Stimulated activated CD8-positive, alpha-beta memory T cell treated with anti-CD3 and anti-CD28 coated beads, Interleukin-15, amount 100 ng/mL, for 24 hours (primary cell): ENCODE results near the gene CCDC78.

ENCODE experiments used
- DNase-seq: peaks from one replicate; pipeline ENCODE4 v3.0.0-alpha.2; 2020; ENCODE audit warnings: low read depth

CCDC78 gene

GRCh38 chr16:726438-727290, at the start of gene CCDC78, which contains the start of gene HAGHL:
Gene CCDC78, minus strand, starts transcription at chr16:726443. Its CDS starts 76 bp downstream, at chr16:726367.
Gene HAGHL, plus strand, starts transcription at chr16:727106. Its CDS starts 404 bp downstream, at chr16:727510.
- DNase-seq, result peak; percentile 46

GRCh38 chr16:775236-775796, 49.1 kb upstream of the CCDC78 start:
- DNase-seq, result no peak

- no peak for DNase-seq
Observed at GRCh38 chr16:774086-775001, 48.1 kb upstream of the CCDC78 start.

GRCh38 chr16:772959-773358, 46.7 kb upstream of the CCDC78 start:
- DNase-seq, result no peak

- DNase-seq, result no peak
Observed at GRCh38 chr16:770411-770810, 44.2 kb upstream of the CCDC78 start.

GRCh38 chr16:769934-770333, 43.7 kb upstream of the CCDC78 start:
- no peak for DNase-seq

- no peak for DNase-seq
Observed at GRCh38 chr16:769184-769784, 43.0 kb upstream of the CCDC78 start.

GRCh38 chr16:768428-768827, 42.2 kb upstream of the CCDC78 start:
- DNase-seq, result no peak

GRCh38 chr16:767743-768235, 41.5 kb upstream of the CCDC78 start:
- no peak for DNase-seq

GRCh38 chr16:766820-767640, 40.8 kb upstream of the CCDC78 start:
- no peak for DNase-seq

- no peak for DNase-seq
Observed at GRCh38 chr16:766008-766819, 40.0 kb upstream of the CCDC78 start.

- no peak for DNase-seq
Observed at GRCh38 chr16:765488-765865, 39.2 kb upstream of the CCDC78 start.

GRCh38 chr16:764848-765487, 38.7 kb upstream of the CCDC78 start:
- no peak for DNase-seq

GRCh38 chr16:764184-764750, 38.0 kb upstream of the CCDC78 start:
- no peak for DNase-seq

- no peak for DNase-seq
Observed at GRCh38 chr16:763369-764183, 37.3 kb upstream of the CCDC78 start.

GRCh38 chr16:762595-763268, 36.5 kb upstream of the CCDC78 start:
- no peak for DNase-seq

- no peak for DNase-seq
Observed at GRCh38 chr16:761625-762513, 35.6 kb upstream of the CCDC78 start.
